ENCODE results near the gene SDE2.
A peak's percentile ranks its signal among the peaks of the same experiment; 100 is the strongest.
"Not testable (repeated sequence)": the region's sequence is repeated elsewhere in the genome, so short reads cannot be mapped to it uniquely, and the experiment has no call there.

SDE2 gene

DNA sequence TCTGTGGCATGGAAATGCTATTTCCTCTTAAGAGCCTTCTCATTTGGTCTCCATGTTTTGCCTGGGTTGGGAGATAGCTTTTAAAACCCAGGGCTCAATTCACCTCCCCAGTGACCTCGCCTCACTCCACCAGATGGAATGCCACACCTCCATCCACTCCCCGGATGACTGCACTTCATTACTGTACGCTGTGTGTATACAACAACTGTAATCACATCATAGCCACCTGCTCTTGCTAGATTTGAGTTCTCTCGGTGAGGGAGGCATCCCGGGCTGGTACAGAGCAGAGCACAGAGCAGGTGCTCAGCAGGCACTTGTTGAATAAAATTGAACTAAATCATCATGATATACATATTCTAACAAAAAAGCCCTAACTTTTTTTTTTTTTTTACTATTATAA lies 26.0 kb downstream of the SDE2 start:
- DNase-seq, result peak; percentile 81 to 86

DNA sequence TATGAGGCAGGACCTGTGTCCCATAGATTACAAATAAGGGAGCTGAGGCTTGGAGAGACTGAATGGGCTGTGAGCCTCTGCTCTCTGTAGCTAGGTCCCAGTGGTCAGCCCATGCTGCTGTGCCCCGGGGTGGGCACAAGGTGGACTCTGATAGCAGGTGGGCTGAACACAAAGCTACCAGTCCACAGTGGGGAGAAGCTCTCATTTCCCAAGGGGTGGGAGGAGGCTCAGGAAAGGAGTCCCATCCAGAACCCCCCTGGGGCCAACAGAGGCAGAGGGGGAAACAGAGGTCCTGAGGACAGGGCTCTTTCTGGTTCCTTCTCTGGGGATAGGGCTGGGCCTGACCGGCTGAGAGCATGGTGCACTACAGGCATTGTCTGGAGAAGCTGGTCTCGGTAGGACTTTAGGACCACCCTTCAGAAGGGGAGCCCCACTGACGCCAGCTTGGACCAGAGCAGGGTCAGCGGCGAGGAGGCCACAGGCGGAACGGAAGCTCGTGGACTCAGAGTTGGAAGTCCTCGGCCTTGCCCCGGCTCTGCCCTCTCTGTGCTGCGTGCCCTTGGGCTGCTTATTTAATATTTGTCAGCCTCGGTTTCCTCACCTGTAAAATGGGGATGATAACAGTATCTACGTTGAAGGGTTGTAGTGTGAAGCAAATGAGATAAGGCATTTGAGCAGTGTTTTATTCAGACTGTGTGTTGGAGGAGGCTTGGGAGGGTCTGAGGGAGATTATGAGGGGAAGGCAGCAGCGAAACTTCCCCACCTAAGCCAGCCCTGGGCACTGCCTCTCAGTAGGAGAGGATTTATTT lies 26.6 kb downstream of the SDE2 start:
- DNase-seq, result no peak

DNA sequence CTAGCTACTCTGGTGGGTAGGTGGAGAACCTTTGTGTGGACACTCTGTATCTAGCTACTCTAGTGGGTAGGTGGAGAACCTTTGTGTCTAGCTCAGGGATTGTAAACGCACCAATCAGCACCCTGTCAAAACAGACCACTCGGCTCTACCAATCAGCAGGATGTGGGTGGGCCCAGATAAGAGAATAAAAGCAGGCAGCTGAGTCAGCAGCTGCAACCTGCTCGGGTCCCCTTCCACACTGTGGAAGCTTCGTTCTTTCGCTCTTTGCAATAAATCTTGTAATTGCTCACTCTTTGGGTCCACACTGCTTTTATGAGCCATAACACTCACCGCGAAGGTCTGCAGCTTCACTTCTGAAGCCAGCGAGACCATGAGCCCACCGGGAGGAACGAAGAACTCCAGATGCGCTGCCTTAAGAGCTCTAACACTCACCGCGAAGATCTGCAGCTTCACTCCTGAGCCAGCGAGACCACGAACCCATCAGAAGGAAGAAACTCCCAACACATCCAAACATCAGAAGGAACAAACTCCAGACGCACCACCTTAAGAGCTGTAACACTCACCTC lies 28.5 kb downstream of the SDE2 start:
- DNase-seq, result not testable (repeated sequence)

DNA sequence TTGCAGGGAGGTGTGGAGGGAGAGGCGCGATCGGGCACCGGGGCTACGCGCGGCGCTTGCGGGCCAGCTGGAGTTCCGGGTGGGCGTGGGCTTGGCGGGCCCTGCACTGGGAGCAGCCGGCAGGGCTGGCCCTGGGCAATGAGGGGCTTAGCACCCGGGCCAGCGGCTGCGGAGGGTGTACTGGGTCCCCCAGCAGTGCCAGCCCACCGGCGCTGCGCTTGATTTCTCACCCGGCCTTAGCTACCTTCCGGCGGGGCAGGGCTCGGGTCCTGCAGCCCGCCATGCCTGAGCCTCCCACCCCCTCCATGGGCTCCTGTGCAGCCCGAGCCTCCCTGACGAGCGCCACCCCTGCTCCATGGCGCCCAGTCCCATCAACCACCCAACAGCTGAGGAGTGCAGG lies 29.4 kb downstream of the SDE2 start:
- DNase-seq, result not testable (repeated sequence)

DNA sequence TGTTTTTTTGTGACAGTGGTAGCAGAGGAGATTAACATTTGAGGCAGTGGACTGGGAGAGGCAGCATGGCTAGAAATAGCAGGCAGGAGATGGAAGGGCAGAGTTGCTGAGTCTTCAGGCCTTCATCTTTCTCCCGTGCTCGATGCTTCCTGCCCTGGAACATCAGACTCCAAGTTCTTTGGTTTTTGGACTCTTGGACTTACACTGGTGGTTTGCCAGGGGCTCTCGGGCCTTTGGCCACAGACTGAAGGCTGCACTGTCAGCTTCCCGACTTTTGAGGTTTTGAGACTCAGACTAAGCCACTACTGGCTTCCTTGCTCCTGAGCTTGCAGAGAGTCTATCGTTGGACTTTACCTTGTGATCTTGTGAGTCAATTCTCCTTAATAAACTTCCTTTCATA lies 33.9 kb downstream of the SDE2 start:
- no peak for DNase-seq

DNA sequence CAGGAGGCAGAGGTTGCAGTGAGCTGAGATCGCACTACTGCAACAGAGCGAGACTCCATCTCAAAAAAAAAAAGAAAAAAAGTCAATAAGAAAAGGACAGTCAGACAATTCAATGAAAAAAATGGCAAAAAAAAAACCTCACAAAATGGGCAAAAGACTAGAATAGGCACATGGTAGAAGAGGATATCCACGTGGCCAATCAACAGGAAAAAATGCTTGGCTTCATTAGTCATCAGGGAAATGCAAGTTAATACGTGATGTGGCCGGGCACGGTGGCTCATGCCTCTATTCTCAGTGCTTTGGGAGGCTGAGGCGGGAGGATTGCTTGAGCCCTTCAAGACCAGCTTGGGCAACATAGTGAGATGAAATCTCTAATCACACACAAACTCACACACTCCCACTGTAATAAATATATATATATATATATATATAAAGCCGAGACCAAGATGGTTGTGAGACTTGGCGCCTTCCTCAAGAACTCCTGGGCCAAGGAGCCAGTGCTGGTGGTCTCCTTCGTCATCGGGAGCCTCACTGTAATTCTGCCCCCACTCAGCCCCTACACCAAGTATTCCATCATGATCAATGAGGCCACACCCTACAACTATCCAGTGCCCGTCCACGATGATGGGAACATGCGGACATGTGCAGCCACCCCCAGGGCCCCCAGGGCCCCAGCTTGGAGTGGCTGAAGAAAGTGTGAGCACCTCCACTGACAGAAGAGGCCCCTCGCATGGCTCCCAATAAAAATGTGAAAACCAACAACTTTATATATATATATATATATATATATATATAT lies 35.2 kb downstream of the SDE2 start:
- DNase-seq, result no peak

DNA sequence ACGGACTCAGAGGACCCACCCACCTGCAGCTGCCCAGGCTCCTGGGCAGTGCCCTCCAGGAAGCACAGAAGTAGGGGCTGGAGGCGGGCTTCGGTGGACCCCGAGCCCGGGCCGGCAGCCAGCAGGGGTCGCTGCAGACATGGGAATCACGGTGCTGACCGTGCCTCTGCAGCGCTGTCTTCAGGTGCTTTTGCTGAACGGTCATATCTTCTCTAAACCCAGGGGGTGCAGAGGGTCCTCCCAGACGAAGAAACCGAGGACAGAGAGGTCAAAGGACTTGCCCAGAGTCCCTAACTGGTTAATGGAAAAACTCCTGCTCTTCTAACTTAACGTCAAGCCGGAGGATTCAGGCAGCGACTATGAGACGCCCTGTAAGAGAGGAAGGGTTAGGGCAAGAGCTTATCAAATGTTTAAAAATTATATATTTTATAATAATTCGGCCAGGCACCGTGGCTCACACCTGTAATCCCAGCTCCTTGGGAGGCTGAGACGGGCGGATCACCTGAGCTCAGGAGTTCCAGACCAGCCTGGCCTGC lies 36.6 kb downstream of the SDE2 start:
- DNase-seq, result no peak

DNA sequence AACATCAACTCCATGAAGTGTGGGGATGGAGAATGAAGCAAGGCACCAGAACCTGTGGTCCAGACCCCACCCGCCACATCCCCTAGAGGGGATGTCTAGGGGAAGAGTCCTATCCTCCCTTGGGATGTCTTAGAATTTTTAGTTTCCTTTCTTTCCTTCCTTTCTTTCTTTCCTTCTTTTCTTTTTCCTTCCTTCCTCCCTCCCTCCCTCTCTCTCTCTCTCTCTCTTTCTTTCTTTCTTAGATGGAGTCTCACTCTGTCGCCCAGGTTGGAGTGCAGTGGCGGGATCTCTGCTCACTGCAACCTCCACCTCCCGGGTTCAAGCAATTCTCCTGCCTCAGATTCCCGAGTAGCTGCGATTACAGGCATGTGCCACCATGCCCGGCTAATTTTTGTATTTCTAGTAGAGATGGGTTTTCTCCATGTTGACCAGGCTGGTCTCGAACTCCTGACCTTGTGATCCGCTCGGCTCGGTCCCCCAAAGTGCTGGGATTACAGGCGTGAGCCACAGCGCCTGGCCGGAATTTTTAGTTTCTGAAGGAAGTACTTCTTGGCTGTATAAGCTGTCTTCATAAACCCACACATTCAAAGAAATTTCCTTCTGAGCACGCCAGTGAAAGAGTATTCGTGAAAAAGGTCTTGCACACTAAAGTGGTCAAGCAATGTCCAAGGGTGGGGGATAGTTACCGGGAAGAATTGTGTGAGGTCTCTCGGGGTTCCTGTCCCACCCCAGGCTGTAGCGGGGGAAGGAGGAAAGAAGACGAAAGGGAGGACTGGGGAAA lies 37.3 kb downstream of the SDE2 start:
- no peak for DNase-seq

DNA sequence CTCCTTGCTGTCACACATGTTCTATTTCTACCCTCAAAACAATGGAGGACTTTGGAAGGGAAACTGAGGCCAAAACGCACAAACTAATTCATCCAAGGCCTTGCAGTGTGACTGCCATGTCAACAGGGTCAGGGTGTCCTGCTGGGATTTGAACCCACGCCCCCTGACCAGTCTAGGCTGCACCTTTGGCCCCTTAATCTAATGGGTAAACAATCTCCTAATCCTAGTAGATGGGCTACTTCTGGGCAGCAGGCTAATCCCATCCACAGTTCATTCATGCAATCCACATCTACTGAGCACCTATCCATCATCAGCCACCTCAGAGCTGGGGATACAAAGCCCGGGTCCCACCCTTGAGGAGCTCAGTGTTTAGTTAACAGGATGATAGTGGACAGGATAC lies 41.1 kb downstream of the SDE2 start:
- DNase-seq, result no peak

DNA sequence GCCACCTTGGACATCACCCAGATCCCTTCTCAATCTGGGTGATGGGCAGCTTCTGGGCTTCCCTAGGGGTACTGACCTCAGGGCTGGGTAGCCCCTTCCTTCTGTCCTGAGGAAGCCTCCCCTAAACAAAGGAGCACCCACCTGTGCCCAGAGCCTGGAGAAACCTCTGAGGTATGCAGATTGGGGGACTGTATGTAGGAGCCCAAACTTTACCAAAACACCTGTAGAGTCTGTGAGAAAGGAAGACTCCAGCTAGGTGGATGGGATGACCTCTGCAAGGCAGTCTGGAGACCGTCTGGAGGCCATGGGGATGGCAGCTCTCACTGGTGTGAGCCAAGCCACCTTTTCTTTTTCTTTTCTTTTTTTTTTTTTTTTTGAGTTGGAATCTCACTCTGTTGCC lies 44.4 kb downstream of the SDE2 start:
- no peak for DNase-seq

DNA sequence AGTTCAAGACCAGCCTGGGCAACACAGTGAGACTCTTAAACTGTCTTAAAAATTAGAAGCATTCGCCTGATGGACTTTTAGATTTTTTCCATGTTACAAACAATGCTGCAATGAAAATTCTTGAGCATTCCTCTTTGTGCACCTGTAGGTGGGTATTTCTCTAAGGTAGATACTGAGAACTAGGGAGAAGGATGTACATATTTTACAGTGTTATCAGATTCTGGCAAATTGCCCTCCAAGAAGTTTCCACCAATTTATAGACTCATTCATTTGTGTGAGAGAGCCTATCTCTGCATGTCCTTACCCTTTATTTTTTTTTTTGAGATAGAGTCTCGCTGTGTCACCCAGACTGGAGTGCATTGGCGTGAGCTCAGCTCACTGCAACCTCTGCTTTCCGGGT lies 45.8 kb downstream of the SDE2 start:
- no peak for DNase-seq

DNA sequence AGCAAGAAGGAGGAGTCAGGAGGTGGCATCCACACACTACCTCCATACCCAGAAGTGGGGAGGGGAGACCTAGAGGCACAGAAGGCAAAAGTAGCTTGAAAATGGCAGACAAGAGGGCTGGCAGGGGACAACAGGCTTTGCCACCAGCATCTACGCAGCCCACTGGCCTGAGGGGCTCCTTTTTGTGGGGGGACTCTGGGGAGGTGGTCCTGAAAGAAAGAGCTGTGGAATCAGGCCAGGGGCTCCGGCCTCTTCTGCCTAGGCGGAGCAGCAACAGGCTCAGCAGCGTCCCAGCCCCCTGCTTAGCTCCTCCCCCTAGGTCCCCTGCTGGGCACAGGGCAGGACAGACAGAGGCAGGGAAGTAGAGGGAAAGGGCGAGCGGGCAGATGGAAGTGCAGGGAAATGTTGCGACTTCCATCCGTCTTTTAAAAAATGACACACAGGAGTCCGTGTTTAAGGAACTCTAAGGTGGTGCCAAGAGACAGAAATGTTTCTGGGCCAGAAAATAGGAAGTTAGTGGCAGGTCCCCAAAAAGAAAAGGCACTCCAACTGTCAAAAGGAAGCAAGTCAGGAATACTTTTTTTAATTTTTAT lies 48.1 kb downstream of the SDE2 start:
- no peak for DNase-seq

DNA sequence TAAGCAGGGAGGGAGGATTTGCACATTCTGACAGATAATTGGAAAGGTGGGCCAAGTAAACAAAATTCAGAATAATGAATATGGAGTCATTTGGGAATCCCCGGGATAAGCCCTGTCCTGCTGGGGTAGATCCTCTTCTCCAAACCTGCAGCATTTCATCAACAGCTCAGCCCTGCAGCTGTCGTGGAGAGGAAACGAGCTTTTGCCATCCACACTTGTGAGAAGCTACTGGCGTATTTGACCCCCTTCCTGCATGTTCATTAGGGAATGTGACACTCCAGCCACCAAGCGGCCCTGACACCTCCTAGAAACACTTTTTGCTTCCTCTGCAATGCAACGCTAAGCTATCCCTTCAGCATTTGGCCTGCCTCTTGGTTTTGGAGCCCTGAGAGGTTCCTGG lies 50.1 kb downstream of the SDE2 start:
- no peak for DNase-seq

DNA sequence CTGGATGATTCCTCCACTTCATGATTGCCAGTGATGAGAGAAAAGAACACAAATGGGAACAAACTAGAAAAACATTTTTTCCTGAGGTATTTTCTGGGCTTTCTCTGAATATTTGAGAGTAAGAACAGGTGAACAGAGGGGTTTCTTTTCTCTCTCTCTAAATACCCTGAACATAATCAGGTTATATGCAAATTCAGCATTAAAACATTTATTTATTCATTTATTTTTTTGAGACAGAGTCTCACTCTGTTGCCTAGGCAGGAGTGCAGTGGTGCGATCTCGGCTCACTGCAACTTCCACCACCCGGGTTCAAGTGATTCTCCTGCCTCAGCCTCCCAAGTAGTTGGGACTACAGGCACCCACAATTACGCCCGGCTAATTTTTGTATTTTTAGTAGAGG lies 52.3 kb downstream of the SDE2 start:
- DNase-seq, result no peak

DNA sequence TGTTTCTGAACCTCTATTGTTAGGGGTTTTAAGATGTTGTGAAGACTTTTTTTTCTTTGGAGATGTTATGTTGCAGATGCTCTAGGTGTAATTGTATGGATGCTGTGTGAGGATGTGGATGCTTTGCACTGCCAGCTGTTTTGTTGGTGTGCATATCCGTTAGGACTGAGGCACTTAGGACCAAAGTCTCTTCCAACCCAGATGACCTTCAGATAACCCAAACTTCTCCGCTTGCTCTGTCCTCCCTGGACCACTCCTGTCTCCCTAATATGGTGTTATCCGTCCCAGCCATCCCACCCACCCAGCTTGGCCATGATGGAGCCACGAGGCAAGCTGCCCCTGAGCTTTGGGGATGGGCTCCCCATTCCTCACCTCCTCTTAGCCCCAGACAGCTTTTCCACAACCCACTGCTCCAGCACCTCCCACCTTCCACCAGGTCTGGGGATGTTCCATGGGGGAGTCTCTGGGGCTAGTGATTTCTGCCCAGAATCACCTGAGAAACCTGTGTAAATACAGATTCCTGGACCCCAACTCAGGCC lies 53.0 kb downstream of the SDE2 start:
- no peak for DNase-seq

DNA sequence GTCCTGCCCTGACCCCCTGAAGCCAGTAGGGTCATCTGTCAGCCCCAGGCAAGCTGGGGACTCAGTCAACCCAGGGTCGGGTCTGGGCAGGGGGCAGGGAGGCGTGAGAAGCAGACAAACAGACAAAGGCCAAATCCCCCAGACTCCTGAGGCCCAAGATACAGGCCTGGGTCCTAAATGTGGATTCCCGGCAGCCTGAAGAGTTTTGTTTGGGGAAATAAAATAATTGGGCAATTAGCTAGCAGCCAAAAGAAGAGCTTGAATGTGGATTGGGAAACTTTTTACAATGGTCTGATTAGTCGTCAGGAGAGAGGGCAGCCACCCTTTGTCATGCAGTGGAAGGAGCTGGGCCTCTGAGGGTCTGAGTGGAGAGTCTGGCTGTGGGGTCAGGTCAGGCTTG lies 53.6 kb downstream of the SDE2 start:
- no peak for DNase-seq

DNA sequence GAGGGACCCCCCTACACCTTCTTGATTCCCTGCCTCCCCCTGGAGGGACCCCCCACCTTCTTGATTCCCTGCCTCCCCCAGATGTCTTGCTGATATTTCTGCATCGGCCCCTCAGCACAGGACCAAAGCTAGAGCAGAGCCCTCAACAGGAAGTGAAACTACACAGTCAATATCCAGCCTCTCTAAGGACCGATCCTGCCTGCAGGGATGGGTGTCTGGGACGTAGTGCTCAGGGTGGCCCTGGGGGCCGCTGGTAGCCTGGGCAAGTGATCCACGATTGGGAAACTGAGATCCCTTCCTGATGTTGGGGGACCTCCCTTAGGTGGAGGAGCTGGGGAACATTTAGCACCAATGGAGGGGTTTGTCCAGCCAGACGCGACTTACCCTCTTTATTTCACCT lies 54.2 kb downstream of the SDE2 start:
- no peak for DNase-seq

DNA sequence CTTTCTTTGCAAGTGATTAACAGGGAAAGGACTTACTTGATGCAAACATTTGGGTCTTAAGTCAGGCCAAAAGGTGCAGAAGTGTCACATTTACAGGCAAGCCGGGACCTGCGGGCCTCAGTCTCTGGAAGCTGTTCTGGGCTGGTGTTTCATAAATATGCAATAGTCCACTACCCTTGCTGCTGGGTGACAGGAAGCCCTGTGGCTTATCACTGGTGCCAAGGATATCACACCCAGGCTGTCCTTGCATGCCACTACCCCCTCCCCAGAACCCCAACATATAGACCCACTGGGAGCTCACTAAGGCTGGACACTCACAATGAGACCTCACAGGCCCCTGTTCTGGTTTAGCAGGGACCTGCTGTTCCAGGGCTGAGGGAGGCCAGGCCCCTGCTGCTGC lies 54.8 kb downstream of the SDE2 start:
- DNase-seq, result no peak

DNA sequence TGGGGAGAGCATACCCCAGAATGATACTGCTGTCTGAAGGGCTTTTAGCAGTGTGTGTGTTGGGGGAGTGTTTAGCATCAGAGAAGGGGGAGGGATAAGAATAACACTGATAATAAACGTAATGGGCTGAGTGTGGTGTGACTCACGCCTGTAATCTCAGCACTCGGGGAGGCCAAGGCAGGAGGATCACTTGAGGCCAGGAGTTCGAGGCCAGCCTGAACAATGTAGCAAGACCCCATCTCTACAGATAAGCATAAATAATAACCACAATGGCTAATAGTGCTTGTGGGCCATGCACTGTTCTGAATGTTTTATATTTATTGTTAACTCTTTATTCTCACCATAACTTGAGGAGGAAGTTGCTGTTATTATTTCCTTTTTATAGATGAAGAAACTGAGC lies 55.6 kb downstream of the SDE2 start:
- DNase-seq, result no peak

DNA sequence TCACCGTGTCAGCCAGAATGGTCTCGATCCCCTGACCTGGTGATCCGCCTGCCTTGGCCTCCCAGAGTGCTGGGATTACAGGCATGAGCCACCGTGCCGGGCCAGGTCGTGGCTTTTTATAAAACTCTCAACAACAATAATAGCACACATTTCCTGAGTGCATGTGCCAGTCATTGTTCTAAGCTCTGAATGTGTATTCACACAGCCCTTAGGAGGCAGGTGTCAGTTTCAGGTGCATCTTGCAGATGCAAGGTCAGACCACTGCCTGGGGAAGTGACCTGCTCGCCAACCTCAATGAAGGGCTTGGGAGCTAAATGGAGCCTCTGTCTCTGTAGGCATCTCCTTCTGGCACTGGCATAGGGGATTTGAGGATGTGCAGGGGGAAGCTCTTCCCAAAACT lies 56.6 kb downstream of the SDE2 start:
- DNase-seq, result no peak

DNA sequence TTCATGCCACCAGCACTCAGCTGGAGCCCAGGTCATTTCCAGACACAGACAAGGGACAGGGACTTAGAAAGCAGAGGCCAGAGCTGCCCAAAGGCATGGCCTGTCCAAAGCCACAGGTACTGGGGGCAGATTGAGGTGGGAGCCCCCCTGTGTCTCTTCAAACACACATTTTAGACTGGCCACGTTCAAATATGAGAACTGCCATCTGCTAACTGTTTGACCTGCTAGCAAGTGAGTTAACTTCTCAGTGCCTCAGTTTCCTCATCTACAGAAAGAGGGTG lies 57.3 kb downstream of the SDE2 start:
- DNase-seq, result no peak

DNA sequence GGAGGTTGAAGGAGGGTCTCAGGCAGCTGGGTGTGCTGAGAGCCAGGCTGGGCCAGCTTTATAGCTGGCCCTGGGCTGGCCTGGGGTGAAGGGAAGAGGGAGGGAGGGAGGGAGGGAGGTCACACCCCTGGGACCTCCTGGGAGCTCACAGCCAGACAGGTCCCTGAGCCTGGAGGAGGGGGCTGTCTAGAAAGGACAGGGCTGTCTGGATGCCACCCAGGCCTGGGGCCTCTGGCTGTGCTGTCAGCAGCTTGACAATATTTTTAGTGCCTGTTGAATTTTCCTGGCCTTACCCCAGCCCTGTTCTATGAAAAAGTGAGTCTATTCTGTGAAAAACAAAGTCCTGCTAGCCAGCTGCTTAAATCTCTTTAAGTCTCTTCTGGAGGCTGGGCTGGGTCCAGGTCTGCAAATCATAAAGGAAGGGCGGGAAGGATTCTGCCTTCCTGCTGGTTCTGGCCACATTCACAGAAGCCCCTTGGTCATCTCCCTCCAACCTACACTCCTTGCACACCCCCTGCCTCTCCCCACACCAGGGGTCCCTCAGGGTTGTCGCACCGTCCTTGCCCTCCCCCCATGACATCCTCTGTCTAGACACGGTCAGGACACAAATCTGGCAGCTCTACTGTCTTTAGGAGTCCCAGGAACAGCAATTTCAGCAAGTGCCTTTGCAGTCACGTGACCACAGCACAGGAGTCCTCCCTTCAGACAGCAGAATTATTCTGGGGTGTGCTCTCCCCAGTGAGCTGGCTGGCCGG lies 57.8 kb downstream of the SDE2 start, which contains the start of gene LEFTY2:
Gene LEFTY2 (minus strand): TSS at position 34 of the 755 bp plus-strand sequence. CDS start 80 bp downstream, outside the sequence.
- no peak for DNase-seq

Measured in SHP77 (cell line).